HG03442 (cell line): ENCODE data around the gene NRXN3.

Source experiments
- ATAC-seq: cut with Tn5 transposase; IDR thresholded peaks from one replicate; pipeline ENCODE4 v1.9.1; 2021; ENCODE audit warnings: mild to moderate bottlenecking, moderate library complexity; ENCODE audit not compliant: unreplicated experiment

Gene NRXN3

DNA sequence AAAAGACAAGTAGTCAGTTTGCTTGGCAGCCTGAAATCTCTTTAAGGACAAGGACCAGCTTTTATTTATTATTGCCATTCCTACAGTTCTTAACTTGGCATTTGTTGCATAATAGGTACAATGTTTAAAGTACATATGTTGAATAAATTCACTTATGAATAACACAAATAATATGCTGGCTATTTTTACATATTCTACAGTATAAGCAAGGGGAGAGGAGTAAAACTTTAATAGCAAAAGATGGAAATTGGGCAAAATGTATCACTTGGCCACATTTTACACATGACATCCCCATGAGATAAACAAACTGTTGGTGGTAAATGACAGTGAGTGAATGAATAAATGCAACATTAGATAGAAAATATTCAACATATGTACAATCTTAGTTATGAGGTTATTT, 1708.1 kb downstream of the NRXN3 start:
- no peak for ATAC-seq

DNA sequence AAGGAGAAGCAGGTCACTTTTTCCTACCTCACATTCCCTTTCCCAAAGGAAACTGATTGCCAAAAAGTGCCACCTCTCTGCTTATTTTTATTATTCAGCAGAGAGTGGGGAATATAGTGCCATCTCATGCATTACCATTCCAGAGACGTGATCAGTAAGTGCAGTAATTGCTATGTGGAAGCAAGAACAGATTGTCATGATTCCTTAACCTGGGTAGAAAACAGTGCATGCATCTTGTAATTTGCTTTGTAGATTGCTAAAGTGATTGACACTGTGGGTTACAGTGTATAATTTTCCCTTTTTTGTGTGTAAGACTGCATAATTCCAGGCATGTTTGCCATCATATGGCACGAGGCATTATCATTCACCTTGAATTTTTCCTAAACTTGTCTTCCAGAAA, 1708.6 kb downstream of the NRXN3 start:
- no peak for ATAC-seq

DNA sequence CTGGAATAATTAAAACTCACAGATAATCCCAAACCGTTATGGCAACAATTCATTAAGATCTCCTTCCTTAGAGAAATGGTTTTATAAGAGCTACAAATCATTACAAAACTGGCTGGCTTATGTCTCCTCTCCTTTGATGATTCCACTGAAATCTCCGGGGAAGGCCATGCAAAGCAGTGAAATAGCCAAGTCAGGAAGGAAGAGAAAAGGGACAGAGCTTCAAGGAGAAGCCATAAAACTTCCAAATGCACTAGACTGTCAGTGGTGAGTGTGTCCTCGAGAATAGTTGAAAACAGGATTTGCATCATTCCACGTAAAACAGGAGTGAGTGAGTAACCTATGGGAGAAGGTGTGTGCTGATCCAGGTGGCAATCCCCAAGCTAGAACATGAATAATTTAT, 1711.1 kb downstream of the NRXN3 start:
- no peak for ATAC-seq

DNA sequence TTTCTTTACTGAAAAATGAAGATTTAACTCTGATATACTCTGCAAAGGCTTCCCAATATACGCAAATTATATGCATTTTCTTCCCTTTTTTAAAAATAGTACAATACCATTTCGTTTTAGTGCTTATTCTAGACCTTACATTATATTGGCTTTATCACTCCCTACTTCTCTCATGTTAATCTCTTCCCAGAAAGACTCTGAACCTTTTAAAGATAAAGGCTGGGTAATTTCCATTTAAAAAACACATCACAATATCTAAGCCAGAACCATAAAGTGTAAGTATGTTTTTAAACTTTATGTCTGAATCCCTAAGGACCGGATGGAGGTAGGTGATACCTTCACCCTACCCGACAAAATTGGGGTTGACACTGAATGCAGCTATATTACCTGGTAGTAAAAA, 1720.4 kb downstream of the NRXN3 start:
- ATAC-seq = no peak

DNA sequence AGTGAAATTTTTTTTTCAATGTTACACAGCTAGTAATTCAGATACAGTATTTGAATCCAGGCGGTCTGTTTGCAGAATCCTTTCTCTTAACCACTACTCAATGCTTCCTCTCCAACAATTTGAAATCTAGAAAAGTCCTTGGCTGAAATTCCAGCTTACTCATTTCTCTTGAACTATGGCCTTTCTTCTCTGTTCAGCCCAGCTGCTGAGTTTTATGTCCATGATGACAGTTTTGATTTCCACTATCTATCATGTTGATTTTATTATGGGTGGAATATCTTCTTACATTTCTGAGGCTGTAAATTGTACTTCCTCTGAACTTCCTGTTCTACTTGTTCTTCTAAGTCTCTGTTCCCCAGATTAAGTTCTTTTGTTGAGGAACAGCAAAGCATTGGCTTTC, 1725.8 kb downstream of the NRXN3 start:
- ATAC-seq = no peak

DNA sequence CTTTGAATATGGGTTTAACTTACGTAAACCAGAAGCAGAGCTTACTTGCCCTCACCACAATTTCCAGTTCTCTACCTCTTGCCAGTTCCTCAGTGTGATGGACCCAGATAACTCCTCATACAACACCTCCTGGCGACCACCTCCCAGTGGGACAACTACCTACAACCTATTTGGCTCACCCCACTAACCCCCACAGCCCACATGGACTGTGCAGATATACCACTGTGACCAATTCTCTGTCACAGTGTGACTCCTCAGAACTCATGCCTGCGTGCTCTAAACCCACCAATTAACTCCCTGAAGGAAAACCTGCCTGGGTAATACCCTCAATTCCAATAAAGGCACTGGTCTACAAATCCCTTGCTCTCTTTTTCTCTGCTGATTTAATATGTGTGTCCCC, 1729.4 kb downstream of the NRXN3 start:
- ATAC-seq = no peak

DNA sequence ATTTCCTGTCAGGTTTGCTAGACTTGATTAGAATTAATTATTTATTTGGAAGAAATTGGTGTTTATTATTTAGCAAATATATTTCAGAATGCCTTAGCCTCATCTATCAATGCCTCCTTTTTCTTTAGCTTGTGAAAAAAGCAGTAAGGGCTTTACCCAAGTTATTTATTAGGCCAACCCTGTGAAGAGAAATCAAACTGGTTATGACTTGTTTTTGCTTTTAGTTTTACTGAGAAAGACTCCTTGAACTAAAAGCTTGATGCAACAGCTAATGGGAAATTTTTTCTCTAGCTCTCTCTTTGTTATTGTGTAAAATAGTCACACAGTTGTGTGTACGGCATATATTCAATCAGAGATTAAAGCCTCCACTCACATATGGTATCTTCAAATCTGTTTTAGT, 1734.3 kb downstream of the NRXN3 start:
- ATAC-seq = no peak

DNA sequence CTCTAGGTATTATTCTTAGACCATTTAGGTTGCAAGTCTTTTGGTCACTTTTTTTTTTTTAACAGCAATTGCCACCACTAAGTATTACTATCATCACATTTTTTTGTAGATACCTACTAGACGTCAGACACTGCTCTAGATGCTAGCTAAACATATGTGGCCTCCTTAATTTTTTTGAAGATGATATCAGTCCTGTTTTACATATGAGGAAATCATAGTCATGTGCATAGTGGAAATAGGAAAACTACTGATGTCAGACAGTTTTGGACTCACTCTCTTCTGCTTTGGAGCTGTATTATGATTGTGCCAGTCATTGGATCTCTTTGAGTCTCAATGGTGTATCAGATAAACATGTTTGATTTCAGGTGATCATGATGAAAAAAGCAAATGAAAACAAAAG, 1736.8 kb downstream of the NRXN3 start:
- no peak for ATAC-seq

DNA sequence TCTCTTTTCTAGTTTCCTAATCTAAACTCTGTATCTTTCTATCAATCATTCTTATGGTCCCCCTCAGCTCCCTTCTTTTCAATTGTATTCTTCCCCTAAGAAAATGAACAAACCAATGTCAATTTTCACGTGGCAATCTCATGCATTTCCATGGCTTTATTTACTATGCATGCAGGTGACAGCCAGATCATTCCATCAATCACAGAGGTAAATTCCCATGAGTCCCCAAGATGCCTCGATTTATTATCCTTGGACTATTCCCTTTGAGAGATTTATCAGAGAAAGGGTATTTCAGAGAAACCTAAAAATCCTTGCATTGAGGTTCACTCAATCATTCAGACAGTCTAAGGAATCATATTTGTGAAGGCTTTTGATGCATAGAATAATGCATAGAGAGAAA, 1739.9 kb downstream of the NRXN3 start:
- no peak for ATAC-seq

DNA sequence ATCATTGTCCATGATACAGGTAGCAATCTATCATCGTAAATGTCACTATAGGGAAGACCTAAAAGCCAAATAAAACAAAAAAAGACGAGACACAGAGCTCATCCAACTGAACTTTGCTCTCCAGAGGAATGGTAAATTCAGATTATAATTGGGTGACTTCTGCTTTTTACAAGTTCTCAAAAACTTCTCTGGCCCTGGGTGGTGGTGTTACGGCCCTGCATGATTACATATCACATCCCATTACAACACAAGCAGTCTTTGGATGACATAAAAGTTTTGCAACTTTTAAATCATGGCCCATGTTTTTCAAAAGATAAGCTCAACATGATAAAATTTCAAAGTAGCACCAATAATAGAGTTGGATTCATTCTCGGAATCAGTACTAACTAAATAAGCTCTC, 1741.6 kb downstream of the NRXN3 start:
- no peak for ATAC-seq

DNA sequence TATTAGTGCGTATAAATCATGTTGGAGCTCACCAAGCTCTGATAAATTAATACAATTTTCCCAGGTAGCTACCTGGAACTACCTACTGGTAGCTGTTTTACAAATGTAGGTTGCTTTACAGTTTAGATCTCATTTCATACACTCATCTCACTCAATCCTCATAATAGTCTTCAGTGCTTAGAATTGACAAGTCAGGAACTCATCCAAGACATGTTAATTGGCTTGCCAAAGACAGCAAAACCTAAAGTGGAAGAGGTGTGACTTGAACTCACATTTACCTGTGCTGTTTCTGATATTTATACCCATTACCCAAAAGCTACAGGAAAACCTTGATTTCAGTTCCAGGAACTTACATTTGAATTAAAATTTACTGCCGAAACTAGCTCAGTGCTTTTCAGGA, 1744.4 kb downstream of the NRXN3 start:
- no peak for ATAC-seq

DNA sequence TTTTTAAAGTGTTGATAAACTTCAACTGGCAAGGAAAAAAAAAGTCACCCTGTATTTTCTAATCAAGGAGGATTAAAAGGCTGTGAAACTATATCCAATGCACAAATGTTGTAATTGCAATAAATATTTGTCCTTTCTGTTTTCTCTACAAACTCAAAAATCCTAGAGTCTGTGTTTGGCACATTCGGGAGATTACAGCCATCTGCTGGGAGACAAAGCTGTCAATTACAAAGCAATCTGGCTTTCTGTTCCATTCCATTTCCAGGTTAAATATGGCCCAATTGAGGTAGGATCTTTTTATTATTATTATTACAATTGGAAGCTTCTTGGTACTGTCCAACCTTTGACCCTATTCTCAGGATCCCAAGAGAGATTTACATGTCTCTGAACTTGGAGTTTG, 1745.2 kb downstream of the NRXN3 start:
- ATAC-seq = no peak

DNA sequence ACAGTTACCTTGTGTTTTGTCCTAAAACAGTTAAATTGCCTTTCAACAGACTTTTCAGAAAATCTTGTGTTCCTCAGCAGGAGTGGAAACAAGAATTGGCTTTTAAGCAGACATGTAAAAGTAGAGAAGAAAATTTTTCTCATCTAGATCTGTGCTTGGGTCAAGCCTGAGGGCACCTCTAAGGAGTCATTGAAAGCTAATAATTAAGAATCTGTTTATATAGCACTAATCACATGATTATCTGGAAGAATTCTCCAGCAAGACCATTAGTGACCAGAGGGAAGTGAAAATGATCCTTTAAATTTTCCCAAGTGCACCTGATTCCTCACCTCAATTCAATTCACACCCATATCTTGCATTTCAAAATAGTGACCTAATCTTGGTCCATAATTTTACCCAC, 1746.1 kb downstream of the NRXN3 start:
- no peak for ATAC-seq

DNA sequence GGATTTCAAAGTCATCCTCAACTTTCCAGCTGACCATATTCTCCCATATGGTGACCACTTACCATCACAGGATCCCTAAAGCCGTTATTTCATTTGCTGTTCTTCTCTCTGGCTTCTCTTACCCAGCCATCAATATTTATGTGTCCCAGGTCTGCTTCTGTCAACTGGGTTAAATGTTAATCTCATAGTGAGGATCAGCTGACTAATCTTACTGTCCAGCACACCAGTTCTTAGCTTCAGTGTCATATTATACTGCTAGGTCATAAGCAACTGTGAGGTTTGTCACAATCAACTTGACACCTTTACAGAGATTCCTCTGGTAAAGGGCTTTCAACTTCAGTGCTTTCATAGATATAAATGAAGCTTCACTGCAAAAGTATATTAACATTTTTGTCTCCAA, 1746.7 kb downstream of the NRXN3 start:
- no peak for ATAC-seq
